IPS-15b (cell line): ENCODE results near the gene NR4A1.
A peak's percentile ranks its signal among the peaks of the same experiment; 100 is the strongest.

Source experiments
- H3K27me3 ChIP-seq: one replicate; pipeline ENCODE4 v1.6.1; 2013; ENCODE audit warnings: low read length; ENCODE audit not compliant: control insufficient read depth, insufficient read depth
- H3K36me3 ChIP-seq: one replicate; pipeline ENCODE4 v1.6.1; 2013; ENCODE audit warnings: low read length; ENCODE audit not compliant: control insufficient read depth, insufficient read depth
- H3K4me1 ChIP-seq: one replicate; pipeline ENCODE4 v1.6.1; 2013; ENCODE audit warnings: mild to moderate bottlenecking, low read length; ENCODE audit not compliant: control insufficient read depth, insufficient read depth
- H3K4me3 ChIP-seq: one replicate; pipeline ENCODE4 v1.5.1; 2013; ENCODE audit warnings: low read depth, low read length
- H3K9ac ChIP-seq: one replicate; pipeline ENCODE4 v1.6.1; 2013; ENCODE audit warnings: low read depth, mild to moderate bottlenecking, low read length
- H3K9me3 ChIP-seq: one replicate; pipeline ENCODE4 v1.6.1; 2013; ENCODE audit warnings: mild to moderate bottlenecking, low read length; ENCODE audit not compliant: control insufficient read depth, insufficient read depth

Gene NR4A1

GRCh38 chr12:52049688-52050087, 1.6 kb upstream of the NR4A1 start:
- Histone ChIP-seq H3K4me1 (peaks cover 8% of the 10 kb centered on the region), H3K9me3 (no peaks in the 10 kb centered on the region), H3K9ac (no peak overlapping the region), H3K27me3 (peaks cover 59% of the 10 kb centered on the region), H3K4me3 (no peak overlapping the region), H3K36me3 (peaks cover under 1% of the 10 kb centered on the region)

GRCh38 chr12:52050116-52050757, 1.0 kb upstream of the NR4A1 start:
- Histone ChIP-seq H3K4me1 (peaks cover 8% of the 10 kb centered on the region), H3K4me3 (peak overlapping the region; percentile 80), H3K9me3 (no peaks in the 10 kb centered on the region), H3K36me3 (peaks cover 3% of the 10 kb centered on the region), H3K9ac (peak overlapping the region; percentile 47), H3K27me3 (peaks cover 59% of the 10 kb centered on the region)

- Histone ChIP-seq H3K9me3 (no peaks in the 10 kb centered on the region), H3K4me1 (peaks cover 8% of the 10 kb centered on the region), H3K36me3 (peaks cover 3% of the 10 kb centered on the region), H3K4me3 (peak overlapping the region; percentile 89), H3K27me3 (peaks cover 51% of the 10 kb centered on the region), H3K9ac (no peak overlapping the region)
These were observed 1.4 kb downstream of the NR4A1 start for GRCh38 chr12:52052468-52053186.

DNA sequence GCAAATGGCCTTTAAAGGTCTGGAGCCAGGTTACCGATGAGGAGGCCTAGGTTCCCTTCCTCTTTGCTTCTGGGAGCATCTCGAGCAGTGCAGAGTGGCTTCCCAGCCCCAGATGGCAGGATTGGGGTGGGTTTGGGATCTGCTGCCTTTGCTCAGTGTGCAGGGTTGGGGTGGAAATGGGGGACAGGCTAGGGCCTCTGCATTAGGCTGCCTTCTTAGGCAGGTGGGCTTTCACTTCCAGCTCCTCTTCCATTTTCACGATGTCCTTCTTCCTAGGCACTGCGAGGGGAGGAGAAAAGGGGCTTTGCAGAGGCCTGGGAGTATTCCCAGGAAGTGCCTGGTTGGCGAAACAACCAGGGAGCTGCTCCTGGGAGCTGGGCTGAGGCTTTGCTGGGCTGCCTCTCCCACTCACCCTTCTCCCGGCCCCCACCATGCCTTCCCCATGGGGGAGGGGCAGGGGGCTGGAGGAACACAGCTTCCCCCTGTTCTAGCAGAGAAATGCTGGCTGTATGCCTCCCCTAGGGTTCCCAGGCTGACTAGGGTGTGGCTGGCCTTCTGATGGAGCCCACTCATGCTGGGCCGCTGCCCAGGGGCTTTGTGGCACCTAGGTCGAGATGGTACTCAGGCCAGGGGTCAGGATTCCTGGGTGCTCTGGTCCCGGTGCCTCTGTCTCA, 2.4 kb downstream of the NR4A1 start:
- Histone ChIP-seq H3K4me3 (no peak overlapping the region), H3K27me3 (peaks cover 44% of the 10 kb centered on the region), H3K4me1 (peaks cover 8% of the 10 kb centered on the region), H3K9ac (no peak overlapping the region), H3K9me3 (no peaks in the 10 kb centered on the region), H3K36me3 (peaks cover 3% of the 10 kb centered on the region)

DNA sequence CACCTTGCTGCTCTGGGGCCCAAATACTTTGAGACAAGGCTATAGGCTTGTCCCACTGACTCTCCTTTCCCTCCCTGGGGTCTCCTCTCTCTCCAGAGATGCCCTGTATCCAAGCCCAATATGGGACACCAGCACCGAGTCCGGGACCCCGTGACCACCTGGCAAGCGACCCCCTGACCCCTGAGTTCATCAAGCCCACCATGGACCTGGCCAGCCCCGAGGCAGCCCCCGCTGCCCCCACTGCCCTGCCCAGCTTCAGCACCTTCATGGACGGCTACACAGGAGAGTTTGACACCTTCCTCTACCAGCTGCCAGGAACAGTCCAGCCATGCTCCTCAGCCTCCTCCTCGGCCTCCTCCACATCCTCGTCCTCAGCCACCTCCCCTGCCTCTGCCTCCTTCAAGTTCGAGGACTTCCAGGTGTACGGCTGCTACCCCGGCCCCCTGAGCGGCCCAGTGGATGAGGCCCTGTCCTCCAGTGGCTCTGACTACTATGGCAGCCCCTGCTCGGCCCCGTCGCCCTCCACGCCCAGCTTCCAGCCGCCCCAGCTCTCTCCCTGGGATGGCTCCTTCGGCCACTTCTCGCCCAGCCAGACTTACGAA, 3.1 kb downstream of the NR4A1 start:
- H3K27me3 ChIP-seq, result peaks cover 37% of the 10 kb centered on the region
- no peaks in the 10 kb centered on the region for H3K9me3 ChIP-seq
- peaks cover 8% of the 10 kb centered on the region for H3K4me1 ChIP-seq
- peaks cover 3% of the 10 kb centered on the region for H3K36me3 ChIP-seq
- H3K9ac ChIP-seq, result no peak overlapping the region
- no peak overlapping the region for H3K4me3 ChIP-seq

- Histone ChIP-seq H3K9me3 (no peaks in the 10 kb centered on the region), H3K4me3 (no peak overlapping the region), H3K4me1 (peaks cover 8% of the 10 kb centered on the region), H3K36me3 (peaks cover 3% of the 10 kb centered on the region), H3K9ac (no peak overlapping the region), H3K27me3 (peaks cover 30% of the 10 kb centered on the region)
These were observed 3.8 kb downstream of the NR4A1 start for GRCh38 chr12:52054833-52055730.

DNA sequence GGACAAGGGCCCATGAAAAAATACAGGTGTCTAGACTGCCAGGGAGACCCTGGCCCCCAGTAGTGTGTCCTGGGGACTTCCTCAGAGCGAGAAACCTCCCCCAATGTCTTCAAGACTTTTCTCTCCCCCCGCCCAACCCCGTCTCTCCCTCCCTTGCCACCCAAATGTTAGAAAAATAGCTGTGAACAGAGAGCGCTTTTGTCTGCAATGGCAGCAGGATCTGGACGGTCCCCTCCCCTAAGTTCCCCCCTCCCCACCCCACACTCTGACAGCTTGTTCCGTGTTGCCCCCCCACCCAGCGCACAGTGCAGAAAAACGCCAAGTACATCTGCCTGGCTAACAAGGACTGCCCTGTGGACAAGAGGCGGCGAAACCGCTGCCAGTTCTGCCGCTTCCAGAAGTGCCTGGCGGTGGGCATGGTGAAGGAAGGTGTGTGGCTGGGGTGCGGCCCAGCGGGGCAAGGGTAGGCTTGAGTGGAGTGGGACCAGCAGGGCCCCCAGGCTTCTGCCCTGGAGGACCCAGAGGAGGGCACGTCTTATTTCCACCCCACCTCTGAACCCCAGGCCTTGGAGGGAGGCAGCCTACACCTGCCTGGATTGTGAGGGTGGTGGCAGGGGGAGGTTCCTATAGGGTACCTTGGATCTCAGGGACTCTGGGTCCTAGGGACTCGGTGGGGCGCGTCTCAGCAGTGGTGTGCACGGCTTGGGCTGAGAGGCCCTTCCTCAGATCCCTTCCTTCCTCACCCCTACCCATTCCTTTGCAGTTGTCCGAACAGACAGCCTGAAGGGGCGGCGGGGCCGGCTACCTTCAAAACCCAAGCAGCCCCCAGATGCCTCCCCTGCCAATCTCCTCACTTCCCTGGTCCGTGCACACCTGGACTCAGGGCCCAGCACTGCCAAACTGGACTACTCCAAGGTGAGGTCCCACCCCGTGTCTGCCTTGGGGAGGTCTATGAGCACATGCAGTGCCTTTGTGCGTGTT, 4.8 kb downstream of the NR4A1 start:
- H3K36me3 ChIP-seq, result peaks cover 3% of the 10 kb centered on the region

GRCh38 chr12:52056801-52057637, 5.8 kb downstream of the NR4A1 start:
- H3K4me1 ChIP-seq, result peaks cover 8% of the 10 kb centered on the region
- peaks cover 17% of the 10 kb centered on the region for H3K27me3 ChIP-seq
- no peaks in the 10 kb centered on the region for H3K9me3 ChIP-seq
- no peak overlapping the region for H3K9ac ChIP-seq
- no peak overlapping the region for H3K4me3 ChIP-seq
- H3K36me3 ChIP-seq, result peaks cover 3% of the 10 kb centered on the region

More for the DNA sequence above, 4.8 kb downstream of the NR4A1 start:
- Histone ChIP-seq H3K9me3 (no peaks in the 10 kb centered on the region), H3K27me3 (peaks cover 24% of the 10 kb centered on the region), H3K4me1 (peaks cover 8% of the 10 kb centered on the region), H3K4me3 (no peak overlapping the region), H3K9ac (no peak overlapping the region)

DNA sequence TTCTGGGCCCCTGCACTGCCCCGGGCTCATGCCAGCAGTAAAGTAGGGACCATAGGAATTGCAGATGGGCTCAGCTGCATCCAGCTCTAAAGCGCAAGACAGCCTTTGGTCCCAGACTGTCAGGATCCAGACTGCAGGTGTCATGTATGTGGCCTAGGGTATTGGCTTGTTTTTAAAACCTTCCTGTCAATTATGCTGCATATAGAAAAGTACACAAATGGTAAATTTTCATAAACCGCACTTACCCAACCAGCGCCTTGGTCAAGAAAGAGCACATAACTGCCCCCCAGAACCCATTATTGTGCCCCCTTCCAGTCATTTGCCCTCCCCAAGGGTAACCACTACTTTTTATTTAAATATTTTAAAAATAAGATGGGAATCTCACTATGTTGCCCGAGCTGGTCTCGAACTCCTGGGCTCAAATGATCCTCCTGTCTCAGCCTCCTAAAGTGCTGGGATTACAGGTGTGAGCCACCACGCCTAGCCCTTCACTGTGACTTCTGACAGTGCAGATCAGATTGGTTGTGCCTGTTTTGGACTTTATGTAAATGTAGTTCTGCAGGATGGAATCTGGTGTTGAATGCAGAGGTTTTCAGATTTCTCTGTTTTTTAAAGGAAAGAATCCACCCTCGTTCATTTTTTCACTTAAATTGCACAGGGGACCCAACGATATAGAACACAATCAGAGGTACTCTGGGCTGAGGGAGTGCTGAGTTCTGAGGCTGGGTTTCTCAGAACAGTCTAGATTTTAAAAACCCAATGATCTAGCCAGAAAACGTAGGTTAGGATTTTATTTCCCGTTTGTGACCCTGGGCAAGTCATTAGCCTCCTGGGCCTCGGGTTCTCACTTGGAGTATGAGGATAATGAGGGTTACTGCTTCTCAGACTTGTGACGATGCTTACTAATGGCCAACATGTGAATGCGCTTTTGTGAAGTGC, 6.7 kb downstream of the NR4A1 start:
- H3K36me3 ChIP-seq, result peaks cover 3% of the 10 kb centered on the region

More for the DNA sequence above, 6.7 kb downstream of the NR4A1 start:
- Histone ChIP-seq H3K27me3 (peaks cover 8% of the 10 kb centered on the region), H3K4me3 (no peak overlapping the region), H3K9ac (no peak overlapping the region), H3K4me1 (peaks cover under 1% of the 10 kb centered on the region), H3K9me3 (no peaks in the 10 kb centered on the region)
